A549 treated with RU486 at 1 μM for 4 hours (cell line): ENCODE measurements around the gene RAB28. TPM values are rescaled to one million over a fixed set of nuclear protein-coding genes. Genes with fewer than 3 reads are reported as not detected.

Source experiments
- total RNA-seq: library from RNA; stranded (reverse); fragments of 200-300 nt; extraction: Qiagen RNA extraction; gene quantifications from 5 replicates; pipeline ENCODE4 v1.2.3, GENCODE V29; 2022; ENCODE audit warnings: low read depth

Gene RAB28
- total RNA-seq: 8.1 to 10.0 TPM (median 8.7 TPM) in 5 replicates

DNA sequence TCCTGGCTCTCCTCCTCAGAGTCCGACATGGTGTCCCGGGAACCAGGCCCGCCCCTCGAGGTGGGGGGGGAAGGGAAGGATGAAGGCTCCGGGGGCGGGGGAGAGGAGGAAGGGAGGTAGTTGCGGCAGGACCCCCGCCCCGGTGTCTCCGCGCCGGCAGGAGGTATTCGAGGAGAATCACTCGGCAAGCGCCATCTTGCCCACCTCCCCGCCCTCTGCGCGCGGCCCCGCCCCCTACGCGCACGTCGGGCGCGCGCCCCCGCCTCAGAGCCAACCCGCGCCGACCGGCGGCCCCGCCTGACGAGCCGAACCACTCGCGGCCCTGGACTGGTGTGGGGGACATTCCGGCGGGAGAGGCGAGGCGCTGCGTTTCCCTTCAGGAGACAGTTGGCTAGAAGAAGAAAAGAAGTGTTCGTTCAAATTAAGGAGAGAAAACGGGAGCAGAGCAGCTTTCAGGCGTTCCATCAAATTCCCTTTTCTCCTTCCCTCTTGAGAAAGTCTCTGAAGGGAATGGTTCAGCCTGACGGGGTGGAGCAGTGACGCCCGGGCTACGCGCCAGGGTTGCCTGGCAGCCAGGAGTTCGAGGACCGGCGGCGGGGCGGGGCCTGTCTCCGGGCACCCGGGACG lies at the start of gene RAB28:
RAB28 (minus strand) TSS at position 219 of the 627 bp plus-strand sequence.

Other genes starting within 250 kb of the RAB28 start
- gene NKX3-2, start 60.2 kb upstream of the RAB28 start, total RNA-seq: 0.09 to 0.19 TPM (median 0.14 TPM) in 5 replicates
- gene BOD1L1, start 143.4 kb upstream of the RAB28 start, total RNA-seq: 17.0 to 24.4 TPM (median 18.5 TPM) in 5 replicates